ENCODE measurements around the gene CLDN15. TPM values are rescaled to one million over a fixed set of nuclear protein-coding genes. Genes with fewer than 3 reads are reported as not detected.

CLDN15 gene
- total RNA-seq, 1 donor from 2014 or later: 21.0 TPM

DNA sequence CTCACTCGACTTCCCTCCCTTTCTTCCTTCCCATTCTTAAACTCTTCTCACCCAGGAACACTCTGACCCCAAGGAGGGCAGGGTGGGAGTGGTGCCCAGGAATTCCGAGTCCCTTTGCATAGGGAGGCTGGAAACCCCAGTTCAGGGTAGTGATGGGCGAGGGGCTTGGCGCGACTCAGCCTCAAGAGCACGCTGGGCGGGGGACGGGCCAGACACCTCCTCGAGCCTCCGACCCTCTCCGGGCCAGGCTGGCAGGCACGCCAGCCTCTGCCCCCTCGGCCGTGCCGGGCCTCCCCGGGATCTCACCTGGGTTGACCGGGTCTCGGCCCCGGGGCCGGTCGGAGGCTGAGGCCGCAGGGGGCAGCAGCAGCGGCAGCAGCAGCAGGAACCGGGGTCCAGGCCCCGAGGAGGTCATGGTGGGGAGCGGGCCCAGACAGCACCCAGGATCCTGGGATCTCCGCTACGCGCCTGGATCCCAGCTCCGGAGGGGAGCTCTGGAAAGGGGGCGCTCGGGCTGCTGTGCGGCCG lies 20.7 kb downstream of the CLDN15 start:
- peak; percentile 11 for ATAC-seq (ENCODE audit: low read depth)
- no peak for TF ChIP-seq CTCF (IDR thresholded peaks at IDR 0.05)
- no peaks in the 10 kb centered on the region for H3K9me3 Mint-ChIP-seq
- H3K27me3 Mint-ChIP-seq: no peaks in the 10 kb centered on the region
- H3K4me1 Mint-ChIP-seq: peaks cover 30% of the 10 kb centered on the region
- ChIA-PET CTCF (interaction anchor here (0.7 to 1.9 kb wide), 6 partner anchors 13 to 73 kb away, joined by 3 to 29 read pairs (median 7); partner anchors contain the start of gene FIS1), POLR2A (interaction anchor here (0.6 to 3.3 kb wide), 11 partner anchors 8 to 1720 kb away, joined by 3 to 44 read pairs (median 4); partner anchors contain the start of genes CUX1, FIS1, UFSP1 and VGF)
- intact Hi-C loops (cut with micrococcal nuclease): loop anchor here (1.0 to 5.0 kb wide), 2 partner anchors 104 to 1145 kb away; partner anchors contain the start of gene IFT22
- peaks cover 40% of the 10 kb centered on the region for H3K36me3 Mint-ChIP-seq (ENCODE audit: low read depth)
- DNase-seq: no peak
- peak overlapping the region; percentile 94 for H3K4me3 Mint-ChIP-seq
- peak overlapping the region; percentile 30 for H3K27ac Mint-ChIP-seq

DNA sequence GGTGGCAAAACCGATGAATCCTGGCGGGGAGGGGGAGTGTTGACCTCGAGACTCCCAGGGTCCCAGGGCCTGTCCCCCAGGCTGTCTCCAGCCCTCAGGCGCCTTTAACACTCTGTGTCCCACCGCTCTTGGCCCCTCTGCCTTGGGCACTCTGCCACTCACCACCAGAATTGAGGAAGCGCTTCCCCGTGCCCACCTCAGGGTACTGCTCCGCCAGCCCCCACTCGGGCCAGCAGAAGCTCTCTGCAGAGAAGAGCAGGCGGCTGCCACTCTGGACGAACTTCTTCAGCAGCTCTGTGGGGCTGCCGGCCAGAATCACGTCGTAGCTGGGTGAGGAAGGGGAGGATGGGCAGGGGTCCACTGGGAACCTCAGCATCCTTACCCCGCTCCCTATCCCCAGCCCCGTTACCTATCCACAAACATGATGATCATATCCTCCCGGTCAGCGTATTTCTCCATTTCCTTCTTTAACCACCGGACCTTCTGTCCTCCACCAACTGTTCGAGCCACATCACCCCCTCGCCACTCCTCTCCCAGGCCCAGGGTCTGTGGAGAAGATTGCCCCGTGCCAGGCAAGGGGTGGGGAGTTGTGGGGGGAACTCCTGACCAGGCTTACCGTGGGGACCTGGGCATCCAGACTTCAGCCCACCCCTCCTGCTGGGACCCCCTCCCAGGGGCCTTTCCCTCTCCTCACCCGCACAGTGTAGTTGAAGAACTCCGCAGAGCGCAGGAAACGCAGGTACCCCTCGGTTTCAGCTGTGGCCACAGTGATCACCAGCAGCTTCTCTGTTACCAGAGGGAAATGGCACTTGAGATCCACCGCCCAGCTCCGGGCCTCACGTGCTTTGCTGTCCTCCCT lies 21.4 kb downstream of the CLDN15 start:
- H3K27ac Mint-ChIP-seq: peak overlapping the region; percentile 30
- ChIA-PET CTCF (interaction anchor here (1.0 to 1.9 kb wide), 3 partner anchors 14 to 28 kb away, joined by 3 to 29 read pairs (median 12); partner anchors contain the start of gene FIS1), POLR2A (interaction anchor here (0.6 to 3.3 kb wide), 5 partner anchors 9 to 1719 kb away, joined by 3 to 44 read pairs (median 4); partner anchors contain the start of genes FIS1 and VGF)
- intact Hi-C loops (cut with micrococcal nuclease): loop anchor here (5.0 kb wide), 1 partner anchor 1146 kb away; no protein-coding TSS in a partner anchor
- peaks cover 41% of the 10 kb centered on the region for H3K36me3 Mint-ChIP-seq (ENCODE audit: low read depth)
- H3K4me3 Mint-ChIP-seq: peak overlapping the region; percentile 94
- ATAC-seq (ENCODE audit: low read depth) (no peak), DNase-seq (no peak)
- H3K4me1 Mint-ChIP-seq: peaks cover 30% of the 10 kb centered on the region
- TF ChIP-seq CTCF (IDR thresholded peaks at IDR 0.05): no peak
- no peaks in the 10 kb centered on the region for H3K27me3 Mint-ChIP-seq
- H3K9me3 Mint-ChIP-seq: no peaks in the 10 kb centered on the region

DNA sequence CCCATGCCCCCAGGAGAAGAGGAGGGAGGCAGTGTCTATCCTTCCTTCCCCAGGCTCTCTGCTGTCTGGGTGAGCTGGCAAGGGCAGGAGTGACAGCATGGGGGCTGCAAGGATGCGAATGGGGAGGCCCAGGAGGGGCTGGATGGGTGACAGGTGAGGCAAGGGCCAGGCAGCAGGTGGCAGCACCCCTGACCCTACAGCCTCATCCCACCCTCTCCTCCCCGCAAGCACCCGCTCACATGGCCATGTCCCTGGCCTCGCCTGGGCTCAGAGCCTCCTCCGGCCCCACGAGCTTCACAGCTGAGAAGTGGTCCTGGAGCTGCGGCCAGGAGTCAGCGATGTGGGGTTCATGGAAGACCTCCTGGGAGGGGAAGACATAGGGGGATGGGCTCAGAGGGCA lies 25.6 kb downstream of the CLDN15 start:
- no peaks in the 10 kb centered on the region for H3K9me3 Mint-ChIP-seq
- ATAC-seq (ENCODE audit: low read depth): no peak
- no peak for DNase-seq
- H3K27ac Mint-ChIP-seq: no peak overlapping the region
- TF ChIP-seq CTCF (IDR thresholded peaks at IDR 0.05): no peak
- H3K4me3 Mint-ChIP-seq: no peak overlapping the region
- intact Hi-C loops (cut with micrococcal nuclease): no loop called here
- no peaks in the 10 kb centered on the region for H3K27me3 Mint-ChIP-seq
- CTCF ChIA-PET: no interaction called here
- peaks cover 53% of the 10 kb centered on the region for H3K36me3 Mint-ChIP-seq (ENCODE audit: low read depth)
- POLR2A ChIA-PET: no interaction called here
- H3K4me1 Mint-ChIP-seq: peaks cover 9% of the 10 kb centered on the region

DNA sequence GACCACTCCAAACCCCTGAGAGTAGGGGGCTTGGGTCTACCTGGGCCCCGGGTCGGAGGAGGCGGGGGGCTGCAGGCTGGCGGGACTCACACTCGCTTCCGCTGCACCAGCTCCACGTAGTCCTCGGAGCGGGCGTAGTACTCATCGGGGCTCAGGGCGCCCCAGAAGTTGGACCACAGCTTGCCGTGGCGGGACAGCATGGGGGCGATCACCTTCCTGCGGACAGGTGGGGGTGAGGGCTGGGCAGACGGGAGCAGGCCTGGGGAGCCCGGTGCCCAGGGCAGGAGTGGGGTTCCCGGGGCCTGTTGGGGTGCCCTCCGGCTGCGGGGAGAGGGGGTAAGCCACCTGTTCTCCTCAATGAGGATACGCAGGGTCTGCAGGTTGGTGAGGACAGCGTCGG lies 26.1 kb downstream of the CLDN15 start:
- no peak for DNase-seq
- Mint-ChIP-seq H3K27ac (no peak overlapping the region), H3K36me3 (ENCODE audit: low read depth) (peaks cover 51% of the 10 kb centered on the region), H3K4me3 (no peak overlapping the region), H3K9me3 (no peaks in the 10 kb centered on the region), H3K4me1 (peaks cover 5% of the 10 kb centered on the region), H3K27me3 (no peaks in the 10 kb centered on the region)
- CTCF ChIA-PET: no interaction called here
- TF ChIP-seq CTCF (IDR thresholded peaks at IDR 0.05): no peak
- POLR2A ChIA-PET: no interaction called here
- ATAC-seq (ENCODE audit: low read depth): no peak
- intact Hi-C loops (cut with micrococcal nuclease): no loop called here

DNA sequence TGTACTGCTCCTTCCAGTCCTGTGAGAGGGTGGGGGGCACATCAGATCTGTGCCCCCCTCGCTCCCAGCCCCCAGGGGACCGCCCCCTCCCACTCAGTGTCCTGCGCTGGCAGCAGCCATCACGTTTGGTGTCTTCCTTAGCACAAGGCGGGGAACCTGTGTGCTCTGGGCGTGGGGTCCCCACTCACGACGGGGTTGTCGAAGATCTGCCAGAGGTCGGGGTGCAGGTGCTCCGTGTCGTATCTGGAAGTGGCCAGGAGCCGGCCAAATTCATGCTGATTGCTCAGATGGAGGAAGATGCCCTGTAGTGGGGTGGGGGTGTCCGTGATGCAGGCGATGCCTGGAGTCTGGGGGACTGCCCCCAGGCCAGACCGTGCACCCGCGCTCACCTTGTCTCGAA lies 27.5 kb downstream of the CLDN15 start:
- Mint-ChIP-seq H3K36me3 (ENCODE audit: low read depth) (peaks cover 48% of the 10 kb centered on the region), H3K27ac (no peak overlapping the region), H3K4me3 (no peak overlapping the region), H3K27me3 (no peaks in the 10 kb centered on the region), H3K9me3 (no peaks in the 10 kb centered on the region), H3K4me1 (no peaks in the 10 kb centered on the region)
- no peak for TF ChIP-seq CTCF (IDR thresholded peaks at IDR 0.05)
- DNase-seq (no peak), ATAC-seq (ENCODE audit: low read depth) (no peak)
- POLR2A ChIA-PET: no interaction called here
- intact Hi-C loops (cut with micrococcal nuclease): no loop called here
- CTCF ChIA-PET: no interaction called here
